NT2/D1 (cell line): Measurements from ENCODE around the gene ALKAL2.
A peak's percentile ranks its signal among the peaks of the same experiment; 100 is the strongest.

ENCODE experiments used
- DNase-seq: peaks from one replicate; pipeline ENCODE4 v3.0.0-alpha.2; 2011; ENCODE audit warnings: low read depth, low spot score
- H3K27me3 ChIP-seq: 2 replicates; pipeline ENCODE4 v1.6.0; 2011; ENCODE audit warnings: mild to moderate bottlenecking; ENCODE audit not compliant: insufficient read length, insufficient read depth
- H3K36me3 ChIP-seq: 2 replicates; pipeline ENCODE4 v1.6.1; 2011; ENCODE audit warnings: mild to moderate bottlenecking, low read length, mixed read lengths; ENCODE audit not compliant: insufficient read depth, insufficient read length
- H3K4me1 ChIP-seq: 2 replicates; pipeline ENCODE4 v1.5.1; 2011; ENCODE audit not compliant: insufficient read depth, insufficient read length
- H3K4me3 ChIP-seq: 2 replicates; pipeline ENCODE4 v1.5.1; 2011; ENCODE audit warnings: low read depth; ENCODE audit not compliant: insufficient read length
- H3K9ac ChIP-seq: 2 replicates; pipeline ENCODE4 v1.6.0; 2011; ENCODE audit warnings: low read depth; ENCODE audit not compliant: insufficient read length
- H3K9me3 ChIP-seq: 2 replicates; pipeline ENCODE4 v1.5.1; 2011; ENCODE audit warnings: mild to moderate bottlenecking, low read length; ENCODE audit not compliant: insufficient read depth
- SUZ12 ChIP-seq: IDR thresholded peaks from 2 replicates; pipeline ENCODE4 v1.6.1; 2011; ENCODE audit not compliant: insufficient read length, insufficient read depth; ENCODE audit errors: extremely low read depth
- YY1 ChIP-seq: IDR thresholded peaks from 2 replicates; pipeline ENCODE4 v1.6.1; 2011; ENCODE audit not compliant: insufficient read length, insufficient read depth
- ZNF274 ChIP-seq: IDR thresholded peaks from 2 replicates; pipeline ENCODE4 v1.6.1; 2011; ENCODE audit warnings: mild to moderate bottlenecking, low read depth, low read length

The ALKAL2 gene

DNA sequence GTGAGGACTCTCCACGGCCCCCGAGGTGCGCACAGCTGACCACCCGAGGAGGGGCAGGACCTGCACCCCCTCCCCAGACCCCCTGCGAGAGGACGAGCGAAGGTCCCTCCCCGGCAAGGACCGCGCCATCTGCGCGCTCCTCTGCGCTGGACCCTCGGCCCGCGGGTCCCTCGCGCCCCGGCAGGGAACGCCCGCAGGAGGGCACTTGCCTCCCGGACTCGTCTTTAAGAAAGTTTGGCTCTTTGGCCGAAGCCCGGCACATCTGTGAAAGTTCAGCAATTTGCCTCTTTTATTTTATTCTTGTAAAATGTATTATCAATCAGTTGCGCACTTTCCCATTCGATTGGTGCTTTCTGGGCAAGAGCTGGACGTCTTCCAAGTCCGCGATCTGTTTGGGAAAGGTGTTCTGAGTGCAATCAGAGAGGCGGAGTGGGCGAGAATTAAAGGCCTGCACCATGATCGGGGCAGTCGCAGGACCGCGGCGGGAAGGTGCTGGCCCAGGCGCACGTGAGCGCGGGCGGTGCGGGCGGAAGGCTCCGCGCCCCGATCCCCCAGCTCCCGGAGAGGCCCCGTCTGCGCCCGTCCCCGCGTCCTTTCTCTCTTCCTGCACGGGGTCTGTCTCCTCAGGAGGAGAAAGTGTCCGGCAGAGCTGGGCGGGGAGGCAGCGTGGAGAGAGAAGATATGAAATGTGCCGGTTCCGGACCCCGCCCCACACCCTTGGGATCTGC, 1.6 kb upstream of the ALKAL2 start:
- peaks cover 48% of the 10 kb centered on the region for H3K27me3 ChIP-seq
- no peak for DNase-seq
- no peaks in the 10 kb centered on the region for H3K36me3 ChIP-seq
- TF ChIP-seq SUZ12 (peak; percentile 71), YY1 (no peak), ZNF274 (no peak)
- H3K9ac ChIP-seq, result peak overlapping the region; percentile 32
- H3K4me1 ChIP-seq, result no peaks in the 10 kb centered on the region
- H3K4me3 ChIP-seq, result peak overlapping the region; percentile 32
- H3K9me3 ChIP-seq, result no peaks in the 10 kb centered on the region; the same call in 1 of the 2 replicates

DNA sequence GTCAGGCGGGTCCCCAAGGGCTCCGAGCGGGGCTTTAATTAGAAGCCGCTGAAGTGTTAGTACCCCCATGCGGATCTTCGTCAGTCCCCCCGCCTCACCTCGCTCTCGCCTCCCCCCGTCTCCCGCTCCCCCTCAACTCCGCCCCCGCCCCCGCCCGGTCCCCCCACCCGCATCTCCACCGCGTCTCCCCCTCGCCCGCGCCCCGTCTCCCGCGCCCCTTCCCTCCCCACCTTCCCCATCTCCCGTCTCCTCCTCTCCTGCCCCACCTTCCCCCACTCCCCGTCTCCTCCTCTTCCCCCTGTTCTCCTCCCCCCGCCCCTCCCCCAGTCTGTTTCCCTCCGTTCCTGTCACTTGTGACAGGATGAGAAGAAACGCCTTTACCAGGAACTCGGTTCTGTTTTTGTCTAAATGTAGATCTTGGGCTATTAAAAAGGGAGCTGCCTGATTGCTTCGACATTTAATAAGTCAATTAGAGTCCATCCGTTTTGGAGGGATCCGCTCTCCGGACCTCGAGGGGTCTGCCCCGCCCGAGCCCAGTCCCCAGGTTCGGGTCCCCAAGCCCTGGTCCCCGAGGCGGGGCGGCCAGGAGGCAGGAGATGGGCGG, 969 bp upstream of the ALKAL2 start:
- Histone ChIP-seq H3K36me3 (no peaks in the 10 kb centered on the region), H3K9me3 (no peaks in the 10 kb centered on the region; the same call in 1 of the 2 replicates), H3K4me3 (peak overlapping the region; percentile 35), H3K9ac (peak overlapping the region; percentile 32), H3K27me3 (peaks cover 48% of the 10 kb centered on the region), H3K4me1 (peaks cover 2% of the 10 kb centered on the region)
- TF ChIP-seq ZNF274 (no peak), SUZ12 (no peak), YY1 (no peak)
- no peak for DNase-seq

DNA sequence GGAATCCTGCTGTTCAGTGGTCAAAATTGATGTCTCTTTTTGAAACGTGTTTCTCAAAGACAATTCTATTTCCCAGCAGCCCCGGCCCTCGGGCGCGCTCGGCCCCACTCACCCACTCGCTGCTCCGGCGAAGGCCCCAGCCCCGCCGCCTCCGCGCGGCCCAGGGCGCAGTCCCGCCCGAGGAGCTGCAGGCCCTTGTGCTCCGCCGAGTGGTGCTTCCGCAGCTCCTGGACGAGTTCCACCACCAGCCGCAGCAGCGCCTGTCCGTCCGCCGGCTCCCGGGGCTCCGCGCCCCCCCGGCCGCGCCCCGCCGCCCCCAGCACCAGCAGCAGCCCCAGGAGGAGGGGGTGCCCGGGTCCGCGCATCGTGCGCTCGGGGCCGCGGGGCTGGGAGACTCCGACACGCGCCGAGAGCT, 413 bp downstream of the ALKAL2 start:
- peaks cover 4% of the 10 kb centered on the region for H3K4me1 ChIP-seq
- H3K9me3 ChIP-seq, result no peaks in the 10 kb centered on the region
- H3K36me3 ChIP-seq, result peaks cover 8% of the 10 kb centered on the region
- TF ChIP-seq ZNF274, result no peak
- no peak for TF ChIP-seq YY1
- no peak for TF ChIP-seq SUZ12
- H3K9ac ChIP-seq, result peak overlapping the region; percentile 67
- peak overlapping the region; percentile 24 for H3K4me3 ChIP-seq
- no peak for DNase-seq
- H3K27me3 ChIP-seq, result peaks cover 48% of the 10 kb centered on the region

DNA sequence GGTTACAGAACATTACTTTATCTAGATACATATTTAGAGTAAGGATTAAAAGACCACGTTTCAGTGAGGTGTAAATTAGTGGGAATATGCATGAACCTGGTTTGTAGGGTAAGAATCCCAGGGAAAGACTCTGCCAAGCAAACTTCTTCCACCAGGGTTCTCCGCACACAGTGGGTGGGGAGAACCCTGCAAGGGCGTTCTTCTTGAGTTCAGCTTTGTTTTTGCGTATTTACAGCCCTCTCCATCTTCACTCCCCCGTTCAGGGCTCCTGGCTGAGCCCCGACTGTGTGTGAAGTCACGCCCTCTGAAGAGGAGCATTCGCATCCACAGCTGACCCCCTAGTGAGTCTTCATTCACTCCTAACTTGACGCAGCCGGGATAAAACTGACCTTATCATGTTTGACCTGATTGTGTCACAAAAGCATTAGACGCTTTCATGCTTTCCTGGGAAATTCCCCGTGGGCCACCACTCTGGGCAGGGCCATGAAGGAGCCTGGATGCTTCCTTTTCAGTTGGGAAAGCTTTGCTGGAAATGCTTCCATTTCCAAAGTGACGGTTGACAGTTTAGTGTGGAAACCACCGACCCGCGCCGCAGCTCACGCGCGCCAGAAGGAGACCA, 1.0 kb downstream of the ALKAL2 start:
- Histone ChIP-seq H3K9ac (no peak overlapping the region), H3K4me1 (peaks cover 4% of the 10 kb centered on the region), H3K4me3 (peak overlapping the region; percentile 24), H3K36me3 (peaks cover 14% of the 10 kb centered on the region), H3K9me3 (no peaks in the 10 kb centered on the region), H3K27me3 (peaks cover 48% of the 10 kb centered on the region)
- TF ChIP-seq ZNF274 (no peak), SUZ12 (no peak), YY1 (no peak)
- DNase-seq, result no peak

DNA sequence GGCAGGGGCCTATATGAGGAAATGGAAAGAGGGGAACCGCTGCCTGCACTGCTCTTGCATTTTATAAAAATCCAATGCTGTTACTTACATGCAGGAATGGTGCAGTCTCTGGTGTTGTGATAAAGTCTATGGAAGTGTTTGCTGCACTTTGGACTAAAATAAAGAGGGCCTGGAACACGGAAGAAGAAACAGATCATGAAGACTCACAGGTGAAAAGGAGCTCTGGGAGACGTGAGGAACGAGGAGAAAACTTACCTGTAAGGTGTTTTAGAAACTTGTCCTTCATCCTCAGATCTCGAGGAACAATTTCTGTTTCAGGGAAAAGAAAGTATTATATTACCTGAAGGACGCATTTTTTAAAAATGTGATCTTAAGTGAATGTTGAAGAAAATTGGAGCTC, 1.9 kb downstream of the ALKAL2 start:
- no peak overlapping the region for H3K9ac ChIP-seq
- peaks cover 4% of the 10 kb centered on the region for H3K4me1 ChIP-seq
- no peaks in the 10 kb centered on the region for H3K9me3 ChIP-seq
- TF ChIP-seq SUZ12 (no peak), YY1 (no peak), ZNF274 (no peak)
- peaks cover 22% of the 10 kb centered on the region for H3K36me3 ChIP-seq
- no peak overlapping the region for H3K4me3 ChIP-seq
- peaks cover 46% of the 10 kb centered on the region for H3K27me3 ChIP-seq
- no peak for DNase-seq

DNA sequence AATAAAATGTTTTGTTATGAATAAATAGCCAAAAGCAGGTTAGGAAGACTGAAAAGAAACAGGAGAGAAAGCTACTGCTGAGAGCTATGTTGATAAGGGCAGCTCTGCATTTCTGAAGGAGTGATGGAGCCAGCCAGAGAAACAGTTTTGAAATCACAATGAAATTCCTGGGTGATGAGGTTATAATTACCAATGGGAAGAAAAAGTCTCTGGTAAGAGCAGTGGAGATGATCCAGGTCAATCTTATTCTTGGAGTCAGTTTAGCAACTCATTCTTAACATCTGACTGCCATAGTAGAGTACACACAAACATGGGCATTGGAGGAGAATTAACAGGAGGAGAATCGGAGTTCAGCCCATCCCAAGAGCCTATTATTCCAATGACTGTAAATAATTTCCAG, 2.4 kb downstream of the ALKAL2 start:
- no peak overlapping the region for H3K9ac ChIP-seq
- H3K27me3 ChIP-seq, result peaks cover 41% of the 10 kb centered on the region
- no peak overlapping the region for H3K4me3 ChIP-seq
- no peaks in the 10 kb centered on the region for H3K9me3 ChIP-seq
- H3K36me3 ChIP-seq, result peaks cover 27% of the 10 kb centered on the region
- no peak for TF ChIP-seq ZNF274
- no peak for TF ChIP-seq SUZ12
- TF ChIP-seq YY1, result no peak
- H3K4me1 ChIP-seq, result peaks cover 4% of the 10 kb centered on the region
- no peak for DNase-seq

DNA sequence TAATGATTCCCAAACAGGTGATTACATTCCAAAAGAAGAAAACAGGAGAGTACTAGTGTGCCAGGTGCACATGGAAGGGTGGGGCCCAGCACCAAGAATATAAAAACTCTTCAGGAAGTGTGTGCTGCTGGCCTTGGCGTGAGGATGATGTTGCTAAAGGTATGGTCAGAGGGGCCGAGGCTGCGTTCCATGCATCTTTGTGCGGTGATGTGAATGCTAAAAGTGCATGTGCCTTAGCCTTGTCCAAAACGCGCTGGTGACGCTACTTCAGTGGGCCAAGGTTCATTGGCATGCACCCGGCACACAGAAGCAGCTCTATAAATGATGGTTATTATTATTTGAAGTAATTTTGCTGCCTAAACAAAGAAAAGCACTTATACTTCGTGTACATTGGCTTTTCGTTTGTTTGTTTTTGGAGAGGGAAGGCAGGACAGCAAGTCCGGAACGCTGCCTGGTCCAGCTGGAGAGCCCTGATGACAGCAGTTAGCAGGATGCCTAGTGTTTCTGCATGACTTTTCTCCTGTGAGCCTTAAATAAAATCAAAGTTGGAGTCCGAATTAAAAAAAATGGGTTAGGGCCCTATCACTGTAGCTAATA, 2.9 kb downstream of the ALKAL2 start:
- TF ChIP-seq YY1, result no peak
- no peak for TF ChIP-seq SUZ12
- no peak for TF ChIP-seq ZNF274
- Histone ChIP-seq H3K27me3 (peaks cover 36% of the 10 kb centered on the region), H3K4me1 (peaks cover 4% of the 10 kb centered on the region), H3K9me3 (no peaks in the 10 kb centered on the region), H3K36me3 (peaks cover 32% of the 10 kb centered on the region), H3K9ac (no peak overlapping the region), H3K4me3 (no peak overlapping the region)
- no peak for DNase-seq
